Adrenal gland (tissue), 5 donors: ENCODE data around the gene KLRC4.

Experiments used
- CTCF ChIP-seq, 6 experiments: fragments of 450-650 bp in 4 of 6; fragments of 200-600 bp in 2 of 6; sonication (generic) in 1 of 6; IDR thresholded peaks; 1 replicate in 5 of 6; 2 replicates in 1 of 6; pipeline versions ENCODE4 v1.5.1 to v1.8.0; 2016 to 2021; ENCODE audit warnings: antibody characterized with exemption in 6 of 6, mild to moderate bottlenecking in 2 of 6, moderate library complexity in 1 of 6
- POLR2A ChIP-seq, 2 donors: fragments of 450-650 bp; IDR thresholded peaks; one replicate each; pipeline ENCODE4 v1.6.1; 2017; ENCODE audit warnings: antibody characterized with exemption in 2 of 2, mild to moderate bottlenecking in 2 of 2, moderate library complexity in 1 of 2
- donor health status: DM: no; HTN: no; CAD: no.

DNA sequence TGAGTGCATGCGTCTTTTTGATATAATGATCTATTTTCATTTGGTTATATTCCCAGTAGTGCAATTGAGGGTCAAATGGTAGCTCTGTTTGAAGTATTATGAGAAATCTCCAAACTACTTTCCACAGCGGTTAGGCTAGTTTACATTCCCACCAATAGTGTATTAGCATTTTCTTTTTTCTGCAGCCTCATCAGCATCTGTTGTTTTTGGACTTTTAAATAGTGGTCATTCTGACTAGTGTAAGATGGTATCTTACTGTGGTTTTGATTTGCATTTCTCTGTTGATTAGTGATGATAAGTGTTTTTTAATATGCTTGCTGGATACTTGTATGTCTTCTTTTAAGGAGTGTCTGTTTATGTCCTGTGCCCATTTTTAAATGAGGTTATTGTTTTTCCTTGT lies 47.3 kb upstream of the KLRC4 start:
- TF ChIP-seq CTCF (IDR thresholded peaks at IDR 0.05) (no peak), POLR2A (IDR thresholded peaks at IDR 0.05) (no peak)
